H1 (cell line): ENCODE measurements around the gene DNAJC27.

Experiments used
- HDAC6 ChIP-seq: IDR thresholded peaks from one replicate; pipeline ENCODE4 v1.7.1; 2012; ENCODE audit warnings: low read depth, mild to moderate bottlenecking, inconsistent platforms, low read length, moderate library complexity
- POLR2A ChIP-seq, 2 experiments: IDR thresholded peaks; 1 replicate in 1 of 2; 2 replicates in 1 of 2; pipeline ENCODE4 v1.6.1; 2011; ENCODE audit warnings: low read depth in 2 of 2, low read length in 2 of 2, mild to moderate bottlenecking in 2 of 2; ENCODE audit errors: control extremely low read depth in 1 of 2
- RNF2 ChIP-seq: fragments of 200-900, 300-1000 bp; sonication (generic); IDR thresholded peaks from 2 replicates; pipeline ENCODE4 v1.7.1; 2016; ENCODE audit warnings: borderline replicate concordance, low read depth, mild to moderate bottlenecking, antibody characterized with exemption, low read length; ENCODE audit not compliant: poor library complexity, severe bottlenecking; ENCODE audit errors: missing control alignments

- TF ChIP-seq POLR2A (IDR thresholded peaks at IDR 0.05; ENCODE audit: control extremely low read depth in 1 of 2, low read depth in 2 of 2, low read length in 2 of 2) (no peak), HDAC6 (no peak), RNF2 (no peak)
Measured at GRCh38 chr2:24937236-24937635, 34.5 kb downstream of the DNAJC27 start.
